ENCODE results near the gene SEC31B. TPM values are rescaled to one million over a fixed set of nuclear protein-coding genes. Genes with fewer than 3 reads are reported as not detected.

SEC31B gene
- total and polyA plus RNA-seq, 2 donors (not counting 3 experiments of a cell fraction or from before 2014, with no cell fraction given) = 11.1 to 14.4 TPM

DNA sequence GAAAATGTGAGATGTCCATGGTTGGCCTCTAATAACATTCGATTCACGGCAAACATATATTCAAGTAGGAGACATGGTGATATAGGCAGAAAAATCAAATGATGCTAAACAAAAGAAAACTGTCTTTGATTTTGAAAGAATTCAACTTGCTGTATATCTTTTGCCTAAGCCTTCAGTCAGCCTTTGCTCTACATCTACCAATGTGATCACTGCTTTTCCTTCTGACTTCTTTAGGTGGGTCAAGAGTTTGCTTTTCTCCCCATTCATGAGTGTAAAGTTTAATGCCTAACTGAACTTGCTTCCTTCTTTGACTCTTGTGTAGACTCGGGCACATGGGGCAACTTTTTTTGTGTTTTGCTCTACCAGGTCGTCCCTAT, 15.7 kb upstream of the SEC31B start:
- peaks cover 18% of the 10 kb centered on the region for H3K79me2 ChIP-seq (ENCODE audit: control insufficient read depth, insufficient read depth, low read length)
- dilution Hi-C loops (cut with MboI; ENCODE audit: extremely low pct_ligation_motif_present, low sequenced_read_pairs) (no loop called here), intact Hi-C loops (cut with micrococcal nuclease) (no loop called here)

More for the DNA sequence above, 15.7 kb upstream of the SEC31B start:
- Histone ChIP-seq H3K9ac (replicated peaks; ENCODE audit: extremely low read depth, insufficient read depth, low read length) (no peak overlapping the region), H3K9me1 (replicated peaks; ENCODE audit: control insufficient read depth, extremely low read depth, insufficient read depth, low read length) (no peaks in the 10 kb centered on the region), H3K4me3 (replicated peaks in 1 of 3; ENCODE audit: insufficient read depth in 1 of 3, low read depth in 1 of 3, low read length in 3 of 3) (peak overlapping the region in 2 of 3 experiments; percentile 65), H3K9me3 (replicated peaks; ENCODE audit: control insufficient read depth, insufficient read depth, low read length) (no peaks in the 10 kb centered on the region), H4K20me1 (replicated peaks; ENCODE audit: control insufficient read depth, extremely low read depth, insufficient read depth, low read length) (no peaks in the 10 kb centered on the region), H3K36me3 (ENCODE audit: control insufficient read depth in 2 of 2, extremely low read depth in 1 of 2, insufficient read depth in 2 of 2, low read length in 2 of 2) (peaks cover 0 to 2% of the 10 kb centered on the region in 2 experiments), H3K4me1 (ENCODE audit: control insufficient read depth, extremely low read depth, insufficient read depth, low read length) (peaks cover 17% of the 10 kb centered on the region), H3K27ac (ENCODE audit: insufficient read depth, low read depth, low read length) (no peak overlapping the region), H3K4me2 (ENCODE audit: insufficient read depth, low read length) (peak overlapping the region; percentile 73), H3K27me3 (ENCODE audit: control insufficient read depth in 2 of 2, insufficient read depth in 2 of 2, low read length in 2 of 2) (no peaks in the 10 kb centered on the region), H2AFZ (ENCODE audit: low read depth, low read length) (peak overlapping the region; percentile 64)
- ChIA-PET CTCF (interaction anchor here (0.8 to 4.8 kb wide), 23 partner anchors 8 to 353 kb away, joined by 3 to 48 read pairs (median 5); partner anchors contain the start of gene SEC31B), POLR2A (interaction anchor here (0.7 to 1.1 kb wide), 8 partner anchors 8 to 378 kb away, joined by 3 to 9 read pairs (median 4); partner anchors contain the start of gene BLOC1S2)
- no TSS peak for BruUV-seq (replicated peaks)
- DNase-seq (ENCODE audit: low read depth, low spot score) (no peak), FAIRE-seq (no peak)
- TF ChIP-seq, protein P1, sequence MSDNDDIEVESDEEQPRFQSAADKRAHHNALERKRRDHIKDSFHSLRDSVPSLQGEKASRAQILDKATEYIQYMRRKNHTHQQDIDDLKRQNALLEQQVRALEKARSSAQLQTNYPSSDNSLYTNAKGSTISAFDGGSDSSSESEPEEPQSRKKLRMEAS (IDR thresholded peaks at IDR 0.05; ENCODE audit: insufficient read depth, insufficient read length) = no peak
- TF ChIP-seq EZH2 (IDR thresholded peaks at IDR 0.05; ENCODE audit: borderline replicate concordance, low read depth, low read length, severe bottlenecking) (no peak), POLR2A (IDR thresholded peaks at IDR 0.05; ENCODE audit: low read depth, low read length) (no peak), MYC (IDR thresholded peaks at IDR 0.05; ENCODE audit: low read depth, low read length) (no peak), GATA2 (IDR thresholded peaks at IDR 0.05; ENCODE audit: insufficient read depth, insufficient read length, low read depth, low read length) (no peak), POLR2AphosphoS5 (IDR thresholded peaks at IDR 0.05; ENCODE audit: insufficient read depth, low read depth, low read length) (no peak), FOS (IDR thresholded peaks at IDR 0.05; ENCODE audit: borderline replicate concordance, insufficient read depth, low read length) (no peak), JUN (IDR thresholded peaks at IDR 0.05; ENCODE audit: borderline replicate concordance, insufficient read depth, insufficient read length, low read depth) (no peak)
- TF ChIP-seq, protein P2, sequence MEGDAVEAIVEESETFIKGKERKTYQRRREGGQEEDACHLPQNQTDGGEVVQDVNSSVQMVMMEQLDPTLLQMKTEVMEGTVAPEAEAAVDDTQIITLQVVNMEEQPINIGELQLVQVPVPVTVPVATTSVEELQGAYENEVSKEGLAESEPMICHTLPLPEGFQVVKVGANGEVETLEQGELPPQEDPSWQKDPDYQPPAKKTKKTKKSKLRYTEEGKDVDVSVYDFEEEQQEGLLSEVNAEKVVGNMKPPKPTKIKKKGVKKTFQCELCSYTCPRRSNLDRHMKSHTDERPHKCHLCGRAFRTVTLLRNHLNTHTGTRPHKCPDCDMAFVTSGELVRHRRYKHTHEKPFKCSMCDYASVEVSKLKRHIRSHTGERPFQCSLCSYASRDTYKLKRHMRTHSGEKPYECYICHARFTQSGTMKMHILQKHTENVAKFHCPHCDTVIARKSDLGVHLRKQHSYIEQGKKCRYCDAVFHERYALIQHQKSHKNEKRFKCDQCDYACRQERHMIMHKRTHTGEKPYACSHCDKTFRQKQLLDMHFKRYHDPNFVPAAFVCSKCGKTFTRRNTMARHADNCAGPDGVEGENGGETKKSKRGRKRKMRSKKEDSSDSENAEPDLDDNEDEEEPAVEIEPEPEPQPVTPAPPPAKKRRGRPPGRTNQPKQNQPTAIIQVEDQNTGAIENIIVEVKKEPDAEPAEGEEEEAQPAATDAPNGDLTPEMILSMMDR (IDR thresholded peaks at IDR 0.05; ENCODE audit: extremely low read depth in 1 of 2, insufficient read depth in 1 of 2, low read depth in 1 of 2, low read length in 2 of 2) = no peak

Measured in endothelial cell of umbilical vein (primary cell).